AG09319 (cell line): ENCODE data around the gene SNRNP35.
"Not testable (repeated sequence)": the region's sequence is repeated elsewhere in the genome, so short reads cannot be mapped to it uniquely, and the experiment has no call there.

Experiments used
- DNase-seq: peaks from one replicate; pipeline ENCODE4 v3.0.0-alpha.2; 2010; ENCODE audit warnings: low read depth; ENCODE audit errors: extremely low read depth
- TF ChIP-seq, protein P1 (sequence below): IDR thresholded peaks from 2 replicates; pipeline ENCODE4 v1.5.1; 2011; ENCODE audit warnings: low read depth, mild to moderate bottlenecking, inconsistent platforms, low read length, moderate library complexity

The SNRNP35 gene, protein sequence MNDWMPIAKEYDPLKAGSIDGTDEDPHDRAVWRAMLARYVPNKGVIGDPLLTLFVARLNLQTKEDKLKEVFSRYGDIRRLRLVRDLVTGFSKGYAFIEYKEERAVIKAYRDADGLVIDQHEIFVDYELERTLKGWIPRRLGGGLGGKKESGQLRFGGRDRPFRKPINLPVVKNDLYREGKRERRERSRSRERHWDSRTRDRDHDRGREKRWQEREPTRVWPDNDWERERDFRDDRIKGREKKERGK

DNA sequence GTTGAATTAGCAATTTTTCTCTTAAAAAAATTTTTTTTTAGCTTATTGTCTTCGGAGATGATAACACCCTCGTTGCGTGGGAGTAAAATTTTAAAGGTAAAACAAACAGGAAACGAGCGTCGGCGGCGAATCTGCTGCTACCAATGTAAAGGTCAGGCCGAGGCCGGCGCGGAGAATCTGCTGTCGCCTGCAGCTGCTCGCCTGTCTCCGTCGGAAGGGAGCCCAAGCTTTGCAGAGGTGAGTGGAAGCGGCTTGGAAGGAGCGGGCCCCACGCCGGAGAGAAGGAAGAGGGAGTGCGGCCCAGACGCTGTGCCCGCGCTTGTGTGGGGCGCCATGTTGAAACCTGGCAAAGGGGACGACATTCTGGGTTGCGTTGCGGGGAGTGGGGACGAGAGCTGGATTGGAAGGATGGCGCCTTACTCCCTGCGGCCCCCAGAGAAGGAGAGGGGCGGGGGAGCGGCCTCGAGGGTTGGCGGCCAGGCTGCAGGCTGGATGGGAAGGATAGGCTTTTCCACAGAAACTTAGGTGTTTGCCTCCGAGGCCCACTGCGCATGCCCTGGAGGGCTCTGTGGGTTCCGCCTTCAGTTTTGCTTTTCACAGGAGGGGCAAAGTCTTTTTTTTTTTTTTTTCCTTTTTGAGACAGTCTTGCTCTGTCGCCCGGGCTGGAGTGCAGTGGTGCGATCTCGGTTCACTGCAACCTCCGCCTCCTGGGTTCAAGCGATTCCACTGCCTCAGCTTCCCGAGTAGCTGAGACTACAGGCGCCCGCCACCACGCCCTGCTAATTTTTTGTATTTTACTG, at the start of gene SNRNP35:
Gene SNRNP35, plus strand, starts transcription at position 160 of the 800 bp plus-strand sequence. CDS start 7,402 bp downstream, outside the sequence.
- peak; percentile 60 for DNase-seq
- TF ChIP-seq, protein P1, sequence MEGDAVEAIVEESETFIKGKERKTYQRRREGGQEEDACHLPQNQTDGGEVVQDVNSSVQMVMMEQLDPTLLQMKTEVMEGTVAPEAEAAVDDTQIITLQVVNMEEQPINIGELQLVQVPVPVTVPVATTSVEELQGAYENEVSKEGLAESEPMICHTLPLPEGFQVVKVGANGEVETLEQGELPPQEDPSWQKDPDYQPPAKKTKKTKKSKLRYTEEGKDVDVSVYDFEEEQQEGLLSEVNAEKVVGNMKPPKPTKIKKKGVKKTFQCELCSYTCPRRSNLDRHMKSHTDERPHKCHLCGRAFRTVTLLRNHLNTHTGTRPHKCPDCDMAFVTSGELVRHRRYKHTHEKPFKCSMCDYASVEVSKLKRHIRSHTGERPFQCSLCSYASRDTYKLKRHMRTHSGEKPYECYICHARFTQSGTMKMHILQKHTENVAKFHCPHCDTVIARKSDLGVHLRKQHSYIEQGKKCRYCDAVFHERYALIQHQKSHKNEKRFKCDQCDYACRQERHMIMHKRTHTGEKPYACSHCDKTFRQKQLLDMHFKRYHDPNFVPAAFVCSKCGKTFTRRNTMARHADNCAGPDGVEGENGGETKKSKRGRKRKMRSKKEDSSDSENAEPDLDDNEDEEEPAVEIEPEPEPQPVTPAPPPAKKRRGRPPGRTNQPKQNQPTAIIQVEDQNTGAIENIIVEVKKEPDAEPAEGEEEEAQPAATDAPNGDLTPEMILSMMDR, result no peak

DNA sequence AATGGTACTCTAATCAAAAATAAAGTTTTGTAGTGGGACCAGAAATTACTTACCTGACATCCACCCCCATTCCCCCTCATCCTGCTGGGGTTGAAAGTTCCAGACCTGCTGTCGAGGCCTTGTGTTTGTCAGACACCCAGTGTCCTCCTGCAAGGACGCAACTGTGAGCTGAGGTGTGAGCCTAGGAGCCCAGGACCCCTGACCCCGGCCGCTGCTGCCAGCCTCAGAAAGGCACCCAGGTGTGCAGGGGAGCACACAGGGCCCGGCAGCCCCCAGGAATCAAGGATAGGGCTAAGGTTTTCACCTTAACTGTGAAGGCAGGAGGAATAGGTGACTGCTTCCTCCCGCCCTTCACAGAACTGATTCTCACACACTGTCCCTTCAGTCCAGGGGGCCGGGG, 49.3 kb upstream of the SNRNP35 start:
- not testable (repeated sequence) for DNase-seq

DNA sequence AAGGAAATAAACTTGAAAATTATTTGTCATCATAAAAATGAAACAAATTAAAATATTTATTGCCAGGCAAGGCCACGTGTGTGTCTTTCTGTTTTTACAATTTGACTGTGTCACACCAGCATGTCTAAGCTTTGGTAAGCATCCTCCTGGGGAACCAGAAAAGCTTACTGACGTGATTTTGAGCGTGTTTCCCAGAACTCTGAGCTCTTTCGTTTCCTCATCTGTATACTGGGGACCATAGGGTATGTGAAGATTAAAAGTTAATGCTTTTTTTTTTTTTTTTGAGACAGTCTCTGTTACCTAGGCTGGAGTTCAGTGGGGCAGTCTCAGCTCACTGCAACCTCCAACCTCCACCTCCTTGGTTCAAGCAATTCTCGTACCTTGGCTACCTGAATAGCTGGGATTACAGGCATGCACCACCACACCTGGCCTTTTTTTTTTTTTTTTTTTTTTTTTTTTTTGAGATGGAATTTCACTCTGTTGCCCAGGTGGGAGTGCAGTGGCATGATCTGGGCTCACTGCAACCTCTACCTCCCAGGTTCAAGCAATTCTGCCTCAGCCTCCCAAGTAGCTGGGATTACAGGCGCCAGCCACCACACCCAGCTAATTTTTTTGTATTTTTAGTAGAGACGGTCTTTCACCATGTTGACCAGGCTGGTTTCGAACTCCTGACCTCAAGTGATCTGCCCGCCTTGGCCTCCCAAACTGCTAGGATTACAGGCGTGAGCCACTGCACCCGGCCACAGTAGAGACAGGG, 48.5 kb upstream of the SNRNP35 start:
- DNase-seq, result not testable (repeated sequence)

- no peak for DNase-seq
- TF ChIP-seq, protein P1, result no peak
These were observed 47.9 kb upstream of the SNRNP35 start for GRCh38 chr12:123410041-123410412.

- DNase-seq, result no peak
- TF ChIP-seq, protein P1, result no peak
These were observed 36.6 kb upstream of the SNRNP35 start for GRCh38 chr12:123421314-123421713.

DNA sequence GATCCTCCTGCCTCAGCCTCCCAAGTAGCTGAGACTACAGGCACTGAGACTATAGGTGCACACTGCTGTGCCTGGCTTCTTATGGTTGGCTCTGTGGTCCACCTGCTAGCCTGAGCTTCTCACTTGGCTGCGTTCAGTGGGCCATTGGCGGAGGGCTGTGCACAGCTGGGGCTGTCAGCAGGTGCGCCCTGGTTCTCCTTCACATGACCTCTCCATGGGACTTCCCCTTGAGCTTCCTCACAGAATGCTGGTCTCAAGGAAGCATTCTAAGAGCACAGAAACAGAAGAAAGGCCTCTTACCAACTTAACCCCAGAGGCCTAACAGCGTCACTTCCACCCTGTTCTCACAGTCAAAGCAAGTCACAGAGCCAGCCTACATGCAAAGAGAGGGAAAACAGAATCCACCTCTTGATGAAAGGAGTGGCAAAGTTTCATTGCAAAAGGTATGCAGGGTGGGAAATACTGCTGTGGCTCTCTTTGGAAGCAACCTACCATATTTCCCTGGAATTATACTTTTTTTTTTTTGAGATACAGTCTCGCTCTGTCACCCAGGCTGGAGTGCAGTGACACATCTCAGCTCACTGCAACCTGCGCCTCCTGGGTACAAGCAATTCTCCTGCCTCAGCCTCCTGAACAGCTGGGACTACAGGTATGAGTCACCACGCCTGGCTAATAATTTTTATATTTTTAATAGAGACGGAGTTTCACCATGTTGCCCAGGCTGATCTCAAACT, 30.7 kb upstream of the SNRNP35 start:
- DNase-seq, result no peak

GRCh38 chr12:123428591-123428990, 29.3 kb upstream of the SNRNP35 start:
- no peak for DNase-seq

More for the DNA sequence above, 30.7 kb upstream of the SNRNP35 start:
- TF ChIP-seq, protein P1, result no peak

DNA sequence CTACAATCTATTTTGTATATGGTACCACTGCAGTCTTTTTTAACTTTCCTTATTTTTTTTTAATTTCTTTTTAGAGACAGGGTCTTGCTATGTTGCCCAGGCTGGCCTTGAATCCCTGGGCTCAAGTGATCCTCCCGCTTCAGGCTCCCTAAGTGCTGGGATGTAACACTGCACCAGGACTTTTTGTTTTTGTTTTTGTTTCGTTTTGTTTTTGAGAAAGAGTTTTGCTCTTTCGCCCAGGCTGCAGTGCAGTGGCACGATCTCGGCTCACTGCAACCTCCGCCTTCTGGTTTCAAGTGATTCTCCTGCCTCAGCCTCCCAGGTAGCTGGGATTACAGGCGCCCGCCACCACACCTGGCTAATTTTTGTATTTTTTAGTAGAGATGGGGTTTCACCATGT, 28.8 kb upstream of the SNRNP35 start:
- DNase-seq, result not testable (repeated sequence)

More at GRCh38 chr12:123428591-123428990, 29.3 kb upstream of the SNRNP35 start:
- TF ChIP-seq, protein P1, result no peak

DNA sequence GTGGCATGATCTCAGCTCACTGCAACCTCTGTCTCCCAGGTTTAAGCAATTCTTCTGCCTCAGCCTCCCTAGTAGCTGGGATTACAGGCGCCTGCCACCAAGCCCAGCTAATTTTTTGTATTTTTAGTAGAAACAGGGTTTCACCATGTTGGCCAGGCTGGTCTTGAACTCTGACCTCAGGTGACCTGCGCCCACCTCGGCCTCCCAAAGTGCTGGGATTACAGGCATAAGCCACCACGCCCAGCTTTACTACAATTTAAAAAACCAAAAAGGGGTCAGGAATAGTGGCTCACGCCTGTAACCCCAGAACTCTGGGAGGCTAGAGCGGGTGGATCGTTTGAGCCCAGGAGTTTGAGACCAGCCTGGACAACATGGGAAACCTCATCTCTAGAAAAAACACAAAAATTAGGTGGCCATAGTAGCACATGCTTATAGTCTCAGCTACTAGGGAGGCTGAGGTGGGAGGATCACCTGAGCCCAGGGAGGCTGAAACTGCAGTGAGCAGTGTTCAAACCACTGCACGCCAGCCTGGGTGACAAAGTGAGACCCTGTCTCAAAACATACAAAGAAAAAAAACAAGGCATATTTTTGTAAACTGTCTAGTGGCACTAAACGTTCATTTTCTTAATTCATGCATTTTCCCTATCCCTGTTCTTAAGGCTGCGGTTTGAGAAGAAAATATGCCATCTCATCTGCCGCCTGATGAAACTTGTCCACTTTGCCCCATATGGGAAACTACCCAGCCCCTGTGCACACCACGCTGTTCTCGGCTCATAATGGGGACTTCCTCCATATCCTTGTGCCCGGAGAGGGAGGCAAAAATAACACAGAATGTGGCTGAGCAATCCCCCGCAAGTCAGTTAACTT, 25.8 kb upstream of the SNRNP35 start:
- DNase-seq, result not testable (repeated sequence)
